Measurements from ENCODE around the gene SYCE3. TPM values are rescaled to one million over a fixed set of nuclear protein-coding genes. Genes with fewer than 3 reads are reported as not detected.

Gene SYCE3
- total and polyA plus RNA-seq, 9 of the 15 experiments (the other 6 are each of a cell fraction or from before 2014, with no cell fraction given): 0.56 TPM; not detected in 8

DNA sequence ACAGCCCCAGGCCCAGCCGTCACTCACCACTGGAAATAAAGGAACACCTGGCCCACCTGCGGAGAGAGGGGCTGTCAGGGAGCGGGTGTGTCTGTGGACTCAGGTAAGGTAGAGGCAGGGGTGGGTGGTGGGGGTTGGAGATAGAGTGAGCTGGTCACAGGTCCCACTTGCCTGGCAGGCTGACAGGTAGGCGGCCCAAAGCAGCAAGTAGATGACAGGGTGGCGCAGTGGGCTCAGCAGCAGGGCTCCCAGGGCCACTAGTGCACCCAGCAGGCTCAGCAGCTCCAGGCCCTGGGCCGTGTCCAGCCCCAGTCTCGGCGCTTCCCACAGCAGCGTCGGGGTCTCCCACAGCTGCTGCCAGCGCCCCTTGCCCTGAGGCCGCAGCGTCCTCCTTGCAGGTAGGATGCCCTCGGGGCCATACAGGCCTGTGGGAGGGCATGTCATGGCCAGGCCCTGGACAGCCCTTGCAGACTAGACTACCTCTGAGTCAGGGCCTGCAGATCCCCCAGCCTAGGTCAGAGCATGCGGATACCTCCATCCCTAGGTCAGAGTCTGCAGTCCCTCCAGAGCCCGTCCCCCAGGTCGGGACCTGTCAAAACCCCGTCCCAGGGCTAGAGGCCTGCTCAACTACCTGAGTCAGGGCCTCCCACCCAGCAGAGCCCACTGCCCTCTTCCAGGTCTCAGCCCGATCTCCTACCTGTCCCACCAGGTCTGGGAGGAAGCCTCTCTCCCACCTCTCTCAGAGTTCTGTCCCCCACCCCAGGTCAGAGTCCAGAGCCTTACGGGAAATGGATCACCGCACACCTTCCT lies 55.9 kb downstream of the SYCE3 start:
- BruUV-seq (replicated peaks): TSS peak; percentile 75
- peak overlapping the region; percentile 93 for H2AFZ ChIP-seq (ENCODE audit: low read depth, low read length)
- H3K27ac ChIP-seq (ENCODE audit: extremely low read depth, low read depth, low read length): peak overlapping the region; percentile 74
- no peaks in the 10 kb centered on the region for H4K20me1 ChIP-seq (replicated peaks; ENCODE audit: control insufficient read depth, insufficient read depth, low read length)
- peak overlapping the region; percentile 85 to 96 for H3K9ac ChIP-seq (ENCODE audit: insufficient read depth in 1 of 2, low read depth in 2 of 2, low read length in 2 of 2)
- peaks cover 29% of the 10 kb centered on the region; the same call in 1 of the 3 replicates for H3K36me3 ChIP-seq (ENCODE audit: control insufficient read depth, insufficient read depth, low read length)
- no peaks in the 10 kb centered on the region for H3K9me3 ChIP-seq (replicated peaks; ENCODE audit: control insufficient read depth, insufficient read depth, low read depth, low read length)
- ChIA-PET CTCF (ENCODE audit: low intra/inter-chr PET ratio) (no interaction called here), POLR2A (interaction anchor here (0.6 to 5.7 kb wide), 3 partner anchors 10 to 317 kb away, joined by 3 to 65 read pairs (median 4); partner anchors contain the start of gene SCO2)
- H3K27me3 ChIP-seq (ENCODE audit: control insufficient read depth in 2 of 2, insufficient read depth in 2 of 2, low read length in 2 of 2): no peaks in the 10 kb centered on the region
- 22% methylated on average over 6 of the region's 21 CpGs for WGBS (ENCODE audit: insufficient coverage, low coverage, missing lambda C conversion rate)
- H3K4me3 ChIP-seq: peak overlapping the region; percentile 87
- peaks cover 38% of the 10 kb centered on the region for H3K79me2 ChIP-seq (ENCODE audit: control insufficient read depth, insufficient read depth, low read length)
- in situ Hi-C loops (cut with MboI): no loop called here
- FAIRE-seq (no peak), DNase-seq (ENCODE audit: extremely low read depth in 1 of 4, low spot score in 3 of 4) (peak in 3 of 4 experiments; percentile 21 to 23 (median 21)), ATAC-seq (peak; percentile 36)
- peaks cover 0 to 27% of the 10 kb centered on the region in 2 experiments; a peak in 3 of 5 replicates for H3K4me1 ChIP-seq (replicated peaks in 1 of 2; ENCODE audit: control insufficient read depth in 2 of 2, insufficient read depth in 2 of 2, low read length in 2 of 2)
- intact Hi-C loops (cut with micrococcal nuclease): no loop called here
- H3K9me1 ChIP-seq (ENCODE audit: control insufficient read depth, insufficient read depth, low read length): no peaks in the 10 kb centered on the region
- TF ChIP-seq BRF1 (IDR thresholded peaks at IDR 0.05; ENCODE audit: borderline replicate concordance, extremely low read depth, insufficient read length): no peak
- TF ChIP-seq FOXK1 (CRISPR knock-in tag; IDR thresholded peaks at IDR 0.05; ENCODE audit: borderline replicate concordance): no peak
- peak; percentile 49 for TF ChIP-seq CHD1 (IDR thresholded peaks at IDR 0.05; ENCODE audit: low read length)
- TF ChIP-seq SP1 (CRISPR knock-in tag; IDR thresholded peaks at IDR 0.05): peak; percentile 25; the same call in 1 of the 2 replicates
- TF ChIP-seq CBFB (CRISPR knock-in tag; IDR thresholded peaks at IDR 0.05): no peak
- TF ChIP-seq HMG20B (CRISPR knock-in tag; IDR thresholded peaks at IDR 0.05): no peak
- TF ChIP-seq MAZ (CRISPR knock-in tag; conservative IDR thresholded peaks at IDR 0.05 in 1 of 2, IDR thresholded peaks at IDR 0.05 in 1 of 2): 0 out of 4 replicates have a peak, but pooled peaks of 1 of the 2 experiments have one; percentile 13
- H3K4me2 ChIP-seq (ENCODE audit: insufficient read depth, low read length): peak overlapping the region; percentile 91

All from K562 (cell line).